ENCODE data around the gene GGTA1.
A peak's percentile ranks its signal among the peaks of the same experiment; 100 is the strongest.
"Not testable (repeated sequence)": the region's sequence is repeated elsewhere in the genome, so short reads cannot be mapped to it uniquely, and the experiment has no call there.

GGTA1 gene

GRCh38 chr9:121498487-121499176, 1.0 kb downstream of the GGTA1 start:
- no peak for DNase-seq

- peak; percentile 69 for DNase-seq
These were observed 1.5 kb downstream of the GGTA1 start for GRCh38 chr9:121498150-121498486.

- no peak for DNase-seq
These were observed 3.7 kb downstream of the GGTA1 start for GRCh38 chr9:121495976-121496375.

GRCh38 chr9:121494192-121494591, 5.5 kb downstream of the GGTA1 start:
- DNase-seq: no peak

- DNase-seq: no peak
These were observed 8.5 kb downstream of the GGTA1 start for GRCh38 chr9:121491111-121491510.

- DNase-seq: no peak
These were observed 10.3 kb downstream of the GGTA1 start for GRCh38 chr9:121489344-121489743.

- DNase-seq: no peak
These were observed 13.6 kb downstream of the GGTA1 start for GRCh38 chr9:121486043-121486442.

GRCh38 chr9:121485623-121486022, 14.0 kb downstream of the GGTA1 start:
- DNase-seq: no peak

- DNase-seq: no peak
These were observed 14.8 kb downstream of the GGTA1 start for GRCh38 chr9:121484651-121485446.

- DNase-seq: no peak
These were observed 16.1 kb downstream of the GGTA1 start for GRCh38 chr9:121483473-121484031.

GRCh38 chr9:121483049-121483448, 16.6 kb downstream of the GGTA1 start:
- DNase-seq: no peak

- no peak for DNase-seq
These were observed 20.6 kb downstream of the GGTA1 start for GRCh38 chr9:121478816-121479676.

- no peak for DNase-seq
These were observed 23.5 kb downstream of the GGTA1 start for GRCh38 chr9:121476156-121476555.

- DNase-seq: no peak
These were observed 25.3 kb downstream of the GGTA1 start for GRCh38 chr9:121474231-121474947.

- DNase-seq: no peak
These were observed 26.4 kb downstream of the GGTA1 start for GRCh38 chr9:121473229-121473628.

GRCh38 chr9:121472446-121472845, 27.2 kb downstream of the GGTA1 start:
- DNase-seq: no peak

- no peak for DNase-seq
These were observed 33.5 kb downstream of the GGTA1 start for GRCh38 chr9:121466142-121466541.

GRCh38 chr9:121464968-121465367, 34.7 kb downstream of the GGTA1 start:
- no peak for DNase-seq

- DNase-seq: no peak
These were observed 36.4 kb downstream of the GGTA1 start for GRCh38 chr9:121463026-121463807.

- DNase-seq: no peak
These were observed 40.1 kb downstream of the GGTA1 start for GRCh38 chr9:121459513-121459912.

GRCh38 chr9:121458449-121458848, 41.2 kb downstream of the GGTA1 start:
- not testable (repeated sequence) for DNase-seq

Data from activated CD8-positive, alpha-beta memory T cell treated with anti-CD3 and anti-CD28 coated beads for 24 hours (primary cell).